HepG2 (cell line): ENCODE data around the gene ANTXR1. TPM values are rescaled to one million over a fixed set of nuclear protein-coding genes. Genes with fewer than 3 reads are reported as not detected.

Experiments used
- ATF3 ChIP-seq: sonication (generic); formaldehyde crosslinking; IDR thresholded peaks from 2 replicates; pipeline ENCODE4 v1.4.0; 2020; ENCODE audit warnings: missing genetic modification reagents
- ERF ChIP-seq: IDR thresholded peaks from 2 replicates; pipeline ENCODE4 v1.6.1; 2018; ENCODE audit warnings: missing biosample characterization, missing genetic modification reagents
- FOSL2 ChIP-seq: sonication (generic); formaldehyde crosslinking; IDR thresholded peaks from 2 replicates; pipeline ENCODE4 v1.4.0; 2020; ENCODE audit warnings: missing genetic modification reagents
- FOXC1 ChIP-seq: sonication (generic); formaldehyde crosslinking; IDR thresholded peaks from 2 replicates; pipeline ENCODE4 v1.8.0; 2022; ENCODE audit warnings: mild to moderate bottlenecking, missing genetic modification reagents, borderline replicate concordance
- GATAD2A ChIP-seq: IDR thresholded peaks from 2 replicates; pipeline ENCODE4 v1.6.1; 2016
- HNF1B ChIP-seq: sonication (generic); formaldehyde crosslinking; IDR thresholded peaks from 2 replicates; pipeline ENCODE4 v1.5.1; 2020; ENCODE audit warnings: mild to moderate bottlenecking, moderate library complexity, missing genetic modification reagents
- IRF9 ChIP-seq: sonication (generic); formaldehyde crosslinking; IDR thresholded peaks from 2 replicates; pipeline ENCODE4 v1.8.0; 2022; ENCODE audit warnings: missing genetic modification reagents, mild to moderate bottlenecking, borderline replicate concordance
- NBN ChIP-seq: fragments of 450-650 bp; conservative IDR thresholded peaks from 2 replicates; pipeline ENCODE4 v1.6.1; 2017
- PATZ1 ChIP-seq: sonication (generic); formaldehyde crosslinking; IDR thresholded peaks from 2 replicates; pipeline ENCODE4 v1.4.0; 2020; ENCODE audit warnings: missing genetic modification reagents
- PBX3 ChIP-seq: sonication (generic); formaldehyde crosslinking; IDR thresholded peaks from 2 replicates; pipeline ENCODE4 v1.8.1; 2023; ENCODE audit warnings: missing genetic modification reagents, inconsistent platforms, borderline replicate concordance
- PCBP1 ChIP-seq: fragments of 200-400 bp; formaldehyde crosslinking; IDR thresholded peaks from 2 replicates; pipeline ENCODE4 v1.6.1; 2017; ENCODE audit warnings: mild to moderate bottlenecking, low read depth, low read length, borderline replicate concordance
- TBP ChIP-seq: sonication (generic); formaldehyde crosslinking; IDR thresholded peaks from 2 replicates; pipeline ENCODE4 v1.5.0; 2020; ENCODE audit warnings: missing genetic modification reagents
- TRAFD1 ChIP-seq: sonication (generic); formaldehyde crosslinking; IDR thresholded peaks from 2 replicates; pipeline ENCODE4 v1.5.1; 2020; ENCODE audit warnings: missing genetic modification reagents, mild to moderate bottlenecking, borderline replicate concordance
- TSC22D2 ChIP-seq: sonication (generic); formaldehyde crosslinking; IDR thresholded peaks from 2 replicates; pipeline ENCODE4 v1.5.1; 2020; ENCODE audit warnings: missing genetic modification reagents, mild to moderate bottlenecking, borderline replicate concordance
- ZNF414 ChIP-seq: sonication (generic); formaldehyde crosslinking; IDR thresholded peaks from 2 replicates; pipeline ENCODE4 v1.5.0; 2020; ENCODE audit warnings: missing genetic modification reagents
- ZNF503 ChIP-seq: sonication (generic); formaldehyde crosslinking; IDR thresholded peaks from 2 replicates; pipeline ENCODE4 v1.4.0; 2020; ENCODE audit warnings: missing genetic modification reagents
- polyA plus RNA-seq, 8 experiments: library from polyadenylated mRNA; depleted of rRNA in 3 of 8; stranded (reverse) in 7 of 8; unstranded in 1 of 8; fragments of >200 nt; fragmentation: Illumina TruSeq in 4 of 8; extraction: Trizol in 4 of 8; gene quantifications; 2 replicates each; pipeline versions ENCODE4 v1.2.1 to v1.2.3, GENCODE V29; 2011 to 2016; ENCODE audit warnings: low read depth in 4 of 8, missing spikeins in 1 of 8, mixed read lengths in 1 of 8; ENCODE audit not compliant: insufficient read depth in 1 of 8
- total RNA-seq, 5 experiments: library from RNA; depleted of rRNA; stranded (reverse); fragments of >200 nt; fragmentation: Illumina TruSeq; extraction: Trizol; gene quantifications; 2 replicates each; pipeline ENCODE4 v1.2.3, GENCODE V29; 2016; ENCODE audit warnings: low read depth in 1 of 5

Gene ANTXR1
- total and polyA plus RNA-seq, 2 of the 13 experiments (the other 11 are each of a cell fraction or from before 2014, with no cell fraction given) = 4.5 to 12.7 TPM

GRCh38 chr2:69012310-69013141, 453 bp upstream of the ANTXR1 start (continued):
- TF ChIP-seq PATZ1 (CRISPR knock-in tag) (peak; percentile 94), GATAD2A (CRISPR knock-in tag) (peak; percentile 50), ATF3 (CRISPR knock-in tag) (peak; percentile 68), ZNF414 (CRISPR knock-in tag) (0 out of 2 replicates have a peak, but pooled peaks have one; percentile 21), TBP (no peak), TRAFD1 (CRISPR knock-in tag) (0 out of 2 replicates have a peak, but pooled peaks have one; percentile 56), ZNF503 (no peak), TSC22D2 (CRISPR knock-in tag) (no peak), HNF1B (CRISPR knock-in tag) (0 out of 2 replicates have a peak, but pooled peaks have one; percentile 53), IRF9 (CRISPR knock-in tag) (0 out of 2 replicates have a peak, but pooled peaks have one; percentile 13), NBN (no peak), FOXC1 (0 out of 2 replicates have a peak, but pooled peaks have one; percentile 8), ERF (CRISPR knock-in tag) (0 out of 2 replicates have a peak, but pooled peaks have one; percentile 17), PCBP1 (peak; percentile 26; the same call in 1 of the 2 replicates), PBX3 (CRISPR knock-in tag) (no peak), FOSL2 (CRISPR knock-in tag) (peak; percentile 88)
